SK-N-SH (cell line): ENCODE data around the gene FAM229A. TPM values are rescaled to one million over a fixed set of nuclear protein-coding genes. Genes with fewer than 3 reads are reported as not detected.

Experiments used
- CTCF ChIA-PET: fragments of 300-600, 350-600 bp; formaldehyde crosslinking; extraction: SDS; loops from one replicate; lab custom pipeline; 2021; lab: Yijun Ruan, JAX
- POLR2A ChIA-PET: fragments of 350-600 bp; sonication (Branson Sonifier 250); formaldehyde crosslinking; extraction: SDS; loops from one replicate; lab custom pipeline; 2020; ENCODE audit warnings: antibody characterized with exemption, inconsistent platforms; lab: Yijun Ruan, JAX
- DNase-seq: peaks from one replicate; pipeline ENCODE4 v3.0.0; 2012
- H2AFZ ChIP-seq: fragments of 200-600 bp; sonication (generic); 2 replicates; pipeline ENCODE4 v1.8.1; 2016; ENCODE audit warnings: antibody characterized with exemption, mild to moderate bottlenecking, low read depth
- H3F3A ChIP-seq: fragments of 200-600 bp; sonication (generic); replicated peaks from 2 replicates; pipeline ENCODE3; 2016; ENCODE audit warnings: antibody characterized with exemption, mild to moderate bottlenecking; ENCODE audit not compliant: insufficient read depth
- H3K27ac ChIP-seq, 2 experiments: fragments of 200-500 bp in 1 of 2; fragments of 200-600 bp in 1 of 2; sonication (Bioruptor generic) in 1 of 2; sonication (generic), shearing (Covaris generic) in 1 of 2; 2 replicates each; pipeline versions ENCODE4 v1.5.1 to v1.6.1; 2014 to 2016; ENCODE audit warnings: low read depth in 2 of 2, inconsistent platforms in 1 of 2, low read length in 1 of 2, mild to moderate bottlenecking in 1 of 2, mixed read lengths in 1 of 2
- H3K27me3 ChIP-seq: fragments of 200-600 bp; sonication (generic), shearing (Covaris generic); 2 replicates; pipeline ENCODE4 v1.6.1; 2016; ENCODE audit warnings: mixed run types; ENCODE audit not compliant: insufficient read depth
- H3K36me3 ChIP-seq, 2 experiments: fragments of 200-500 bp in 1 of 2; fragments of 200-600 bp in 1 of 2; sonication (Bioruptor generic) in 1 of 2; sonication (generic) in 1 of 2; replicated peaks in 1 of 2; 2 replicates each; pipeline versions ENCODE3 to v1.5.1; 2014 to 2016; ENCODE audit warnings: low read length in 1 of 2, mild to moderate bottlenecking in 1 of 2; ENCODE audit not compliant: insufficient read depth in 2 of 2, control insufficient read depth in 1 of 2
- H3K4me1 ChIP-seq, 2 experiments: fragments of 200-500 bp in 1 of 2; fragments of 200-600 bp in 1 of 2; sonication (Bioruptor generic) in 1 of 2; sonication (generic), shearing (Covaris generic) in 1 of 2; 2 replicates each; pipeline versions ENCODE4 v1.5.1 to v1.6.1; 2014 to 2016; ENCODE audit warnings: low read depth in 1 of 2, low read length in 1 of 2, mixed run types in 1 of 2; ENCODE audit not compliant: insufficient read depth in 2 of 2, control insufficient read depth in 1 of 2
- H3K4me2 ChIP-seq: fragments of 200-600 bp; sonication (generic), shearing (Covaris generic); 2 replicates; pipeline ENCODE4 v1.6.1; 2017; ENCODE audit warnings: mixed run types
- H3K4me3 ChIP-seq, 2 experiments: fragments of 200-500 bp in 1 of 2; fragments of 200-600 bp in 1 of 2; sonication (Bioruptor generic) in 1 of 2; sonication (generic), shearing (Covaris generic) in 1 of 2; 2 replicates each; pipeline versions ENCODE4 v1.5.1 to v1.8.1; 2014 to 2016; ENCODE audit warnings: low read depth in 2 of 2, inconsistent platforms in 1 of 2, low read length in 1 of 2, mild to moderate bottlenecking in 1 of 2, mixed read lengths in 1 of 2, moderate library complexity in 1 of 2
- H3K79me2 ChIP-seq: fragments of 200-600 bp; sonication (generic); 2 replicates; pipeline ENCODE4 v1.8.1; 2017; ENCODE audit warnings: mild to moderate bottlenecking; ENCODE audit not compliant: insufficient read depth
- H3K9ac ChIP-seq: fragments of 200-600 bp; sonication (generic); 2 replicates; pipeline ENCODE4 v1.6.1; 2017; ENCODE audit warnings: mixed run types
- H3K9me2 ChIP-seq: fragments of 200-600 bp; sonication (generic); 2 replicates; pipeline ENCODE4 v1.6.1; 2017; ENCODE audit warnings: mixed run types
- H3K9me3 ChIP-seq: fragments of 200-600 bp; sonication (generic); 2 replicates; pipeline ENCODE4 v1.6.1; 2017; ENCODE audit warnings: mixed run types, mild to moderate bottlenecking, moderate library complexity
- H4K20me1 ChIP-seq: fragments of 200-600 bp; sonication (generic); 2 replicates; pipeline ENCODE4 v1.6.1; 2017; ENCODE audit warnings: mild to moderate bottlenecking, mixed run types; ENCODE audit not compliant: insufficient read depth
- EP300 ChIP-seq, 2 experiments: IDR thresholded peaks; 2 replicates each; pipeline versions ENCODE4 v1.4.0 to v1.6.1; 2012; ENCODE audit warnings: borderline replicate concordance in 1 of 2, low read depth in 1 of 2, low read length in 1 of 2
- EZH2phosphoT487 ChIP-seq: fragments of 200-600 bp; sonication (generic); IDR thresholded peaks from 2 replicates; pipeline ENCODE4 v1.6.1; 2017; ENCODE audit warnings: low read depth, mixed run types, mild to moderate bottlenecking, antibody characterized with exemption, moderate library complexity, borderline replicate concordance
- FOXJ3 ChIP-seq: sonication (generic); formaldehyde crosslinking; IDR thresholded peaks from 2 replicates; pipeline ENCODE4 v1.5.1; 2020; ENCODE audit warnings: mild to moderate bottlenecking, missing genetic modification reagents
- FOXM1 ChIP-seq: IDR thresholded peaks from 2 replicates; pipeline ENCODE4 v1.4.0; 2012; ENCODE audit warnings: low read depth, mild to moderate bottlenecking
- GABPA ChIP-seq: IDR thresholded peaks from 2 replicates; pipeline ENCODE4 v1.4.0; 2012; ENCODE audit warnings: low read depth, mild to moderate bottlenecking
- JUND ChIP-seq: IDR thresholded peaks from 2 replicates; pipeline ENCODE4 v1.4.0; 2012
- MEF2A ChIP-seq: IDR thresholded peaks from 2 replicates; pipeline ENCODE4 v1.4.0; 2012; ENCODE audit warnings: low read depth, borderline replicate concordance
- RAD21 ChIP-seq: IDR thresholded peaks from 2 replicates; pipeline ENCODE4 v1.6.1; 2012; ENCODE audit warnings: mild to moderate bottlenecking, low read length
- SIN3A ChIP-seq: IDR thresholded peaks from 2 replicates; pipeline ENCODE4 v1.6.1; 2012; ENCODE audit warnings: low read depth, mild to moderate bottlenecking, low read length, moderate library complexity, borderline replicate concordance
- YY1 ChIP-seq: IDR thresholded peaks from 2 replicates; pipeline ENCODE4 v1.4.0; 2012; ENCODE audit warnings: low read depth, mild to moderate bottlenecking
- WGBS: methylation state at CpG from one replicate; pipeline ENCODE4 v1.1.6; 2017; ENCODE audit warnings: low lambda C conversion rate; 5-methylcytosine and 5-hydroxymethylcytosine counted together
- polyA plus RNA-seq, 3 experiments: library from polyadenylated mRNA; depleted of rRNA; stranded (reverse); fragments of >200 nt; gene quantifications; 2 replicates each; pipeline ENCODE4 v1.2.3, GENCODE V29; 2012
- TF ChIP-seq, protein P1 (sequence below): IDR thresholded peaks from 2 replicates; pipeline ENCODE4 v1.6.1; 2012; ENCODE audit warnings: mild to moderate bottlenecking, low read depth, low read length, moderate library complexity
- TF ChIP-seq, protein P2 (sequence below): fragments of 200-600 bp; sonication (generic); IDR thresholded peaks from 2 replicates; pipeline ENCODE4 v1.6.1; 2017; ENCODE audit warnings: antibody characterized with exemption, mild to moderate bottlenecking, moderate library complexity
- TF ChIP-seq, protein P3 (sequence below): fragments of 150-350 bp; IDR thresholded peaks from 2 replicates; pipeline ENCODE4 v1.6.1; 2017; ENCODE audit warnings: antibody characterized with exemption, low read length, low read depth, borderline replicate concordance
- TF ChIP-seq, protein P4 (sequence below): IDR thresholded peaks from 2 replicates; pipeline ENCODE4; 2012
- TF ChIP-seq, protein P5 (sequence below): IDR thresholded peaks from 2 replicates; pipeline ENCODE4 v1.4.0; 2012; ENCODE audit warnings: low read depth, borderline replicate concordance
- TF ChIP-seq, protein P6 (sequence below): IDR thresholded peaks from 2 replicates; pipeline ENCODE4 v1.4.0; 2012; ENCODE audit warnings: low read depth

FAM229A gene
- polyA plus RNA-seq, 1 of the 3 experiments (the other 2 are of a cell fraction) = 8.0 TPM

DNA sequence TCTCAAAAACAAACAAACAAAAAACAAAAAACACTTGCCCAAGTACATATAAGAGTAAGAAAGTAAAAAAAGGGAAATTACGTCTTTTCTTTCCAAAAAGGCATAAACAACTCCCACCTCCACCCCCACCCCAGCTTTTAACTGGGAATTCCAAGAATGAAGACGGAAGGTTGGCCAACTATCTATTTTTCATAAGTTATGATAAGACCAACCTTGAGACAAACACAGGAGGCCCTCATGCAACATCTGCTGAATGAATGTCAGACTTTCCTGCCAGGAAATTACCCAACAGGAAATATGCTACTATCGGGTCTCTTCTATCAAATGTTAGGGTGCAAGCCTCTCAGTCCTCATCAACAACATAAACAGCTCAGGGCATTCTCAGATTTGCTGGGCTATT, 30.0 kb upstream of the FAM229A start:
- peaks cover 10% of the 10 kb centered on the region for H3F3A ChIP-seq
- H3K79me2 ChIP-seq = peaks cover 52% of the 10 kb centered on the region
- H3K4me3 ChIP-seq = no peak overlapping the region
- TF ChIP-seq MEF2A = no peak
- TF ChIP-seq FOXM1 = no peak
- TF ChIP-seq GABPA = no peak
- TF ChIP-seq, protein P1, sequence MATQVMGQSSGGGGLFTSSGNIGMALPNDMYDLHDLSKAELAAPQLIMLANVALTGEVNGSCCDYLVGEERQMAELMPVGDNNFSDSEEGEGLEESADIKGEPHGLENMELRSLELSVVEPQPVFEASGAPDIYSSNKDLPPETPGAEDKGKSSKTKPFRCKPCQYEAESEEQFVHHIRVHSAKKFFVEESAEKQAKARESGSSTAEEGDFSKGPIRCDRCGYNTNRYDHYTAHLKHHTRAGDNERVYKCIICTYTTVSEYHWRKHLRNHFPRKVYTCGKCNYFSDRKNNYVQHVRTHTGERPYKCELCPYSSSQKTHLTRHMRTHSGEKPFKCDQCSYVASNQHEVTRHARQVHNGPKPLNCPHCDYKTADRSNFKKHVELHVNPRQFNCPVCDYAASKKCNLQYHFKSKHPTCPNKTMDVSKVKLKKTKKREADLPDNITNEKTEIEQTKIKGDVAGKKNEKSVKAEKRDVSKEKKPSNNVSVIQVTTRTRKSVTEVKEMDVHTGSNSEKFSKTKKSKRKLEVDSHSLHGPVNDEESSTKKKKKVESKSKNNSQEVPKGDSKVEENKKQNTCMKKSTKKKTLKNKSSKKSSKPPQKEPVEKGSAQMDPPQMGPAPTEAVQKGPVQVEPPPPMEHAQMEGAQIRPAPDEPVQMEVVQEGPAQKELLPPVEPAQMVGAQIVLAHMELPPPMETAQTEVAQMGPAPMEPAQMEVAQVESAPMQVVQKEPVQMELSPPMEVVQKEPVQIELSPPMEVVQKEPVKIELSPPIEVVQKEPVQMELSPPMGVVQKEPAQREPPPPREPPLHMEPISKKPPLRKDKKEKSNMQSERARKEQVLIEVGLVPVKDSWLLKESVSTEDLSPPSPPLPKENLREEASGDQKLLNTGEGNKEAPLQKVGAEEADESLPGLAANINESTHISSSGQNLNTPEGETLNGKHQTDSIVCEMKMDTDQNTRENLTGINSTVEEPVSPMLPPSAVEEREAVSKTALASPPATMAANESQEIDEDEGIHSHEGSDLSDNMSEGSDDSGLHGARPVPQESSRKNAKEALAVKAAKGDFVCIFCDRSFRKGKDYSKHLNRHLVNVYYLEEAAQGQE = no peak
- no peak for TF ChIP-seq FOXJ3 (CRISPR knock-in tag)
- no peak for TF ChIP-seq JUND
- POLR2A ChIA-PET = no interaction called here
- peaks cover 23 to 26% of the 10 kb centered on the region in 2 experiments for H3K36me3 ChIP-seq
- no peaks in the 10 kb centered on the region for H3K27me3 ChIP-seq
- H3K9me2 ChIP-seq = no peaks in the 10 kb centered on the region
- no peak overlapping the region for H3K9ac ChIP-seq
- peak overlapping the region; percentile 80 for H3K4me2 ChIP-seq
- no peaks in the 10 kb centered on the region for H3K9me3 ChIP-seq
- no peak overlapping the region for H3K27ac ChIP-seq
- H3K4me1 ChIP-seq = peaks cover 0 to 7% of the 10 kb centered on the region in 2 experiments; a peak in 2 of 4 replicates
- no peaks in the 10 kb centered on the region for H4K20me1 ChIP-seq
- no peak overlapping the region for H2AFZ ChIP-seq
- DNase-seq = no peak
- WGBS = 80% methylated on average over 3 of the region's 3 CpGs
- CTCF ChIA-PET = interaction anchor here (2.6 kb wide), 1 partner anchor 9 kb away, joined by 8 read pairs; no protein-coding TSS in a partner anchor

DNA sequence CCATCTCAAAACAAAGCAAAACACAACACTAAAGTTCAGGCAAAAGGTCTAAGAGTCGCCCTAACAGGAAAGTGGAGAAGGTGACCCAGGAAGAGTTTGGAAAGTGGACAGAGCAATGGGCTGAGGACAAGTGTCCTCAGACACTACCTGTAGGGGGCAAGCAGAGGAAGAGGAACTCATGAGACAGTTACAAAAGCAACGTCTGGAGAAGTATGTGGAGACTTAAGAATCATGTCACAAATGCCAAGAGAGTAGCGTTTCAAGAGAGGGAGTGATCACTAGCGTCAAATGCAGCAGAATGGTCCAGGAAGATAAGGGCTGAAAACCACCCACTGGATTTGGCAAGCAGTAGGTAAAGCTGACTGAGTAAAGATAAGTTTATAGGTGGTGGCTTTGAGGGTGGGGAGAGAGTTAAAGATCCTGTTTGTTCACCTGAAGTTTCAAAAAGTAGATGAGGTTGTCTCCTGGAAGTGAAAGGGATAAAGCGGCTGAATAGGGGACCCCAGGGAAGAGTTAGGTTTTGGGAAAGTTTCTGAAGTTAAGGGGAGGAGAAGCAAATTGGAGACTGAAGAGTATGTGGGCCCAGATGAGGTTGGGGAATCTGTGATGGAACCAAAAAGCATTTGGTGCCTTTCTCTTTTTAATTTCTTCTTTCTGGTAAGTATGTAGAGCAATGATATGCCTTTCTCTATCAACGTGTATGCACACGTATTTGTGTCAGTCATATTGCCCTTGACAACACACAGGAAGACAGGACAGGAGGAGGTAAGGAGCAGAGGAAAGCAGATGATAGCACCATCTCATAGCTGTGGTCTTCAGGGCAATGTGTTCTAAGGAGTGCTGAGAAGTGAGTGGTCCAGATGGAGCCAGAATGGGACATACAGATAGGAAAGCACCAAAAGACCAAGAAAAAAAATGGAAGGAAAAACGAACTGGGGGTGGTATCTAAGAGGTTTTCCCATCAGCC, 28.9 kb upstream of the FAM229A start:
- TF ChIP-seq, protein P2, sequence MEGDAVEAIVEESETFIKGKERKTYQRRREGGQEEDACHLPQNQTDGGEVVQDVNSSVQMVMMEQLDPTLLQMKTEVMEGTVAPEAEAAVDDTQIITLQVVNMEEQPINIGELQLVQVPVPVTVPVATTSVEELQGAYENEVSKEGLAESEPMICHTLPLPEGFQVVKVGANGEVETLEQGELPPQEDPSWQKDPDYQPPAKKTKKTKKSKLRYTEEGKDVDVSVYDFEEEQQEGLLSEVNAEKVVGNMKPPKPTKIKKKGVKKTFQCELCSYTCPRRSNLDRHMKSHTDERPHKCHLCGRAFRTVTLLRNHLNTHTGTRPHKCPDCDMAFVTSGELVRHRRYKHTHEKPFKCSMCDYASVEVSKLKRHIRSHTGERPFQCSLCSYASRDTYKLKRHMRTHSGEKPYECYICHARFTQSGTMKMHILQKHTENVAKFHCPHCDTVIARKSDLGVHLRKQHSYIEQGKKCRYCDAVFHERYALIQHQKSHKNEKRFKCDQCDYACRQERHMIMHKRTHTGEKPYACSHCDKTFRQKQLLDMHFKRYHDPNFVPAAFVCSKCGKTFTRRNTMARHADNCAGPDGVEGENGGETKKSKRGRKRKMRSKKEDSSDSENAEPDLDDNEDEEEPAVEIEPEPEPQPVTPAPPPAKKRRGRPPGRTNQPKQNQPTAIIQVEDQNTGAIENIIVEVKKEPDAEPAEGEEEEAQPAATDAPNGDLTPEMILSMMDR = no peak
- no peak for TF ChIP-seq EP300 (IDR thresholded peaks at IDR 0.05; ENCODE audit: borderline replicate concordance in 1 of 2, low read depth in 1 of 2, low read length in 1 of 2)
- TF ChIP-seq RAD21 = no peak
- TF ChIP-seq, protein P3, sequence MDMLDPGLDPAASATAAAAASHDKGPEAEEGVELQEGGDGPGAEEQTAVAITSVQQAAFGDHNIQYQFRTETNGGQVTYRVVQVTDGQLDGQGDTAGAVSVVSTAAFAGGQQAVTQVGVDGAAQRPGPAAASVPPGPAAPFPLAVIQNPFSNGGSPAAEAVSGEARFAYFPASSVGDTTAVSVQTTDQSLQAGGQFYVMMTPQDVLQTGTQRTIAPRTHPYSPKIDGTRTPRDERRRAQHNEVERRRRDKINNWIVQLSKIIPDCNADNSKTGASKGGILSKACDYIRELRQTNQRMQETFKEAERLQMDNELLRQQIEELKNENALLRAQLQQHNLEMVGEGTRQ = no peak
- no peak for TF ChIP-seq EZH2phosphoT487
- no peak for TF ChIP-seq SIN3A
- TF ChIP-seq, protein P4, sequence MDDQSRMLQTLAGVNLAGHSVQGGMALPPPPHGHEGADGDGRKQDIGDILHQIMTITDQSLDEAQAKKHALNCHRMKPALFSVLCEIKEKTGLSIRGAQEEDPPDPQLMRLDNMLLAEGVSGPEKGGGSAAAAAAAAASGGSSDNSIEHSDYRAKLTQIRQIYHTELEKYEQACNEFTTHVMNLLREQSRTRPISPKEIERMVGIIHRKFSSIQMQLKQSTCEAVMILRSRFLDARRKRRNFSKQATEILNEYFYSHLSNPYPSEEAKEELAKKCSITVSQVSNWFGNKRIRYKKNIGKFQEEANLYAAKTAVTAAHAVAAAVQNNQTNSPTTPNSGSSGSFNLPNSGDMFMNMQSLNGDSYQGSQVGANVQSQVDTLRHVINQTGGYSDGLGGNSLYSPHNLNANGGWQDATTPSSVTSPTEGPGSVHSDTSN = no peak
- TF ChIP-seq YY1 = no peak
- TF ChIP-seq, protein P5, sequence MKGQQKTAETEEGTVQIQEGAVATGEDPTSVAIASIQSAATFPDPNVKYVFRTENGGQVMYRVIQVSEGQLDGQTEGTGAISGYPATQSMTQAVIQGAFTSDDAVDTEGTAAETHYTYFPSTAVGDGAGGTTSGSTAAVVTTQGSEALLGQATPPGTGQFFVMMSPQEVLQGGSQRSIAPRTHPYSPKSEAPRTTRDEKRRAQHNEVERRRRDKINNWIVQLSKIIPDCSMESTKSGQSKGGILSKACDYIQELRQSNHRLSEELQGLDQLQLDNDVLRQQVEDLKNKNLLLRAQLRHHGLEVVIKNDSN = no peak
- TF ChIP-seq, protein P6, sequence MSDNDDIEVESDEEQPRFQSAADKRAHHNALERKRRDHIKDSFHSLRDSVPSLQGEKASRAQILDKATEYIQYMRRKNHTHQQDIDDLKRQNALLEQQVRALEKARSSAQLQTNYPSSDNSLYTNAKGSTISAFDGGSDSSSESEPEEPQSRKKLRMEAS = no peak
- H3K27ac ChIP-seq = no peak overlapping the region
- ChIA-PET POLR2A (no interaction called here), CTCF (interaction anchor here (2.6 kb wide), 1 partner anchor 10 kb away, joined by 8 read pairs; no protein-coding TSS in a partner anchor)
- H3K9me3 ChIP-seq = no peaks in the 10 kb centered on the region
- H4K20me1 ChIP-seq = no peaks in the 10 kb centered on the region
- no peak for DNase-seq
- no peak overlapping the region for H3K4me2 ChIP-seq
- no peak overlapping the region for H2AFZ ChIP-seq
- H3K79me2 ChIP-seq = peaks cover 57% of the 10 kb centered on the region
- H3K4me3 ChIP-seq = no peak overlapping the region
- peaks cover 8% of the 10 kb centered on the region for H3F3A ChIP-seq
- no peak overlapping the region for H3K9ac ChIP-seq
- WGBS = 76% methylated on average over 8 of the region's 8 CpGs
- H3K4me1 ChIP-seq = peaks cover 0 to 7% of the 10 kb centered on the region in 2 experiments; a peak in 2 of 4 replicates
- no peaks in the 10 kb centered on the region for H3K9me2 ChIP-seq
- H3K27me3 ChIP-seq = no peaks in the 10 kb centered on the region
- peaks cover 31 to 34% of the 10 kb centered on the region in 2 experiments for H3K36me3 ChIP-seq
